ENCODE measurements around the gene PROX1.

DNA sequence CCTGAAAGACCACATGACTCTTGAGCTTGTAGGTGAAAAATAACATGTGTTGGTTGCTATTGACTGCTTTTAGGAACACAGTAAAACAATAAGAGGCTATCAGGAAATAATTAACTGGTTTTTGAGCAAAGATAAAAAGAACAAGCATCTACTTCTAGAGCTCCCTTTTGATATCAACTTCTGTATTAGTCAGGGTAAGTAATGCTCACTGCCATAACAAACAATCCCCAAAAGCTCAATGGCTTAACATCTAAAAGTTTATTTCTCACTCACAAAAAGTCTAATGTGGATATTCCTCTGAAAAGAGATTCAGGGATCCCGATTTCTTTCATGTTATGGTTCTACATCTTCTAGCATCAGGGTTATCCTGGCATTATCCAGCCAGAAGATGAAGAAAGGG lies 25.3 kb upstream of the PROX1 start:
- TF ChIP-seq CTCF (IDR thresholded peaks at IDR 0.05) (no peak), POLR2A (IDR thresholded peaks at IDR 0.05) (no peak)

Data from testis (tissue), 2 donors.